Measurements from ENCODE around the gene DAZAP1.

DAZAP1 gene

DNA sequence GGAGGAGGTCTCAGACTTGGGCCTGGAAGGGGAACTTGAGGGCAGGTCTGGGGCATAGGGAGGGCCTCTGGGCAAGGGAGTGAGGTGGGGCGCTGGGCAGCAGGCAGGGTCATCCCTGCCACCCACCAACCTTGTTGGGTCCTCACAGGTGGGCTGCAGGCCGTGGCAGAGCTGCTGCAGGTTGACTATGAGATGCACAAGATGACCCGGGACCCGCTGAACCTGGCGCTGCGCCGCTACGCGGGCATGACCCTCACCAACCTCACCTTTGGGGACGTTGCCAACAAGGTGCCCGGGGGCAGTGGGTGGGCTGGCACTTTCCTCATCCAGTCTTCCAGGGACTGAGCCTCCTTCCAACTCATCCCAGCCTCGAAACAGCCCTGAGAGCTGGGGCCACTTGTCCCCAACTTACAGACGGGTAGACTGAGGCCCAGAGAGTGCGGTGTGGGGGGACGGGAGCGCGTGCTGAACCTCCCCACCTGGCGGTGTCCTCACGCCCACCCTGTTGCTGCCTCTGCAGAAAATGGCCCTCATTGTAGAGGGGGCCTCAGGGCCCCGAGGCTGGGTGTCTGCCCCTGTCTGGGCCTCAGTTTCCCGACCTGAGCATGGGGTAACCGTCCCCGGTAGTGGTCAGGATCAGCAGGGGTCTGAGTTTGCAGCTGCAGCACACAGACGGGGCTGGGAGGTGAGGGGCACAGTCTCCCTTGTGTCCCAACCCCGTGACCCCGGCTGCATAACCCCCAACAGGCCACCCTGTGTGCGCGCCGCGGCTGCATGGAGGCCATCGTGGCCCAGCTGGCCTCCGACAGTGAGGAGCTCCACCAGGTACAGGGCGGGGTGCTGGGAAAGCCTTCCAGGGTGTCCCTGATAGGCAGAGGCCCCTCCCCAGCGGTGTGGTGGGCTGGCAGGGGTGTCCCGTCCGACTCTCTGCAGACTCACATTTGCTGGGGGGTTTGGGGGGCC is 52.9 kb downstream of the DAZAP1 start:
- no peak for DNase-seq

DNA sequence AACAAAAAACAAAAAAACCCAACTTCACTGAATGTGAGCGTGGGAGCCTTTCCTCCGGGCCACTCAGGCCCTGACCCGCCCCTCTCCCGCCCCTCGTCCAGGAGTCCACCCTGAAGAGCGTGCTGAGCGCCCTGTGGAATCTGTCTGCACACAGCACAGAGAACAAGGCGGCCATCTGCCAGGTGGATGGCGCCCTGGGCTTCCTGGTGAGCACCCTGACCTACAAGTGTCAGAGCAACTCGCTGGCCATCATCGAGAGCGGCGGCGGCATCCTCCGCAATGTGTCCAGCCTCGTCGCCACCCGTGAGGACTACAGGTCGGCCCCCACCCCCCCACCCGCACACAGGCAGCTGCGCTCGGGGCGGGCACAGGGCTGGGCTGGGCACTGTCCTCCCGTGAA is 54.5 kb downstream of the DAZAP1 start:
- DNase-seq, result no peak

DNA sequence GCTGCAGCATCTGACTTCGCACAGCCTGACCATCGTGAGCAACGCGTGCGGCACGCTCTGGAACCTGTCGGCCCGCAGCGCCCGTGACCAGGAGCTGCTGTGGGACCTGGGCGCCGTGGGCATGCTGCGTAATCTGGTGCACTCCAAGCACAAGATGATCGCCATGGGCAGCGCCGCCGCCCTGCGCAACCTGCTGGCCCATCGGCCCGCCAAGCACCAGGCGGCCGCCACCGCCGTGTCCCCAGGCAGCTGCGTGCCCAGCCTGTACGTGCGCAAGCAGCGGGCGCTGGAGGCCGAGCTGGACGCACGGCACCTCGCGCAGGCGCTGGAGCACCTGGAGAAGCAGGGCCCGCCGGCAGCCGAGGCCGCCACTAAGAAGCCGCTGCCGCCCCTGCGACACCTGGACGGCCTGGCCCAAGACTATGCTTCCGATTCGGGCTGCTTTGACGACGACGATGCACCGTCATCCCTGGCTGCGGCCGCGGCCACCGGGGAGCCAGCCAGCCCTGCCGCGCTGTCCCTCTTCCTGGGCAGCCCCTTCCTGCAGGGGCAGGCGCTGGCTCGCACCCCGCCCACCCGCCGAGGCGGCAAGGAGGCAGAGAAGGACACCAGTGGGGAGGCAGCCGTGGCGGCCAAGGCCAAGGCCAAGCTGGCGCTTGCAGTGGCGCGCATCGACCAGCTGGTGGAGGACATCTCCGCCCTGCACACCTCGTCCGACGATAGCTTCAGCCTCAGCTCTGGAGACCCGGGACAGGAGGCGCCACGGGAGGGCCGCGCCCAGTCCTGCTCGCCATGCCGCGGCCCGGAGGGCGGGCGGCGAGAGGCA is 58.0 kb downstream of the DAZAP1 start:
- no peak for DNase-seq

DNA sequence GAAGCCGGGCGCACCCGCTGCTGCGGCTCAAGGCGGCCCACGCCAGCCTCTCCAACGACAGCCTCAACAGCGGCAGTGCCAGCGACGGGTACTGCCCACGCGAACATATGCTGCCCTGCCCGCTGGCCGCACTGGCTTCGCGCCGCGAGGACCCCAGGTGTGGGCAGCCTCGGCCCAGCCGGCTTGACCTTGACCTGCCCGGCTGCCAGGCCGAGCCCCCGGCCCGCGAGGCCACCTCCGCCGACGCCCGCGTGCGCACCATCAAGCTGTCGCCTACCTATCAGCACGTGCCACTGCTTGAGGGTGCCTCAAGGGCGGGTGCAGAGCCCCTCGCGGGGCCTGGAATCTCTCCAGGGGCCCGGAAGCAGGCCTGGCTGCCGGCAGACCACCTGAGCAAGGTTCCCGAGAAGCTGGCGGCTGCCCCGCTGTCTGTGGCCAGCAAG is 58.7 kb downstream of the DAZAP1 start:
- no peak for DNase-seq

DNA sequence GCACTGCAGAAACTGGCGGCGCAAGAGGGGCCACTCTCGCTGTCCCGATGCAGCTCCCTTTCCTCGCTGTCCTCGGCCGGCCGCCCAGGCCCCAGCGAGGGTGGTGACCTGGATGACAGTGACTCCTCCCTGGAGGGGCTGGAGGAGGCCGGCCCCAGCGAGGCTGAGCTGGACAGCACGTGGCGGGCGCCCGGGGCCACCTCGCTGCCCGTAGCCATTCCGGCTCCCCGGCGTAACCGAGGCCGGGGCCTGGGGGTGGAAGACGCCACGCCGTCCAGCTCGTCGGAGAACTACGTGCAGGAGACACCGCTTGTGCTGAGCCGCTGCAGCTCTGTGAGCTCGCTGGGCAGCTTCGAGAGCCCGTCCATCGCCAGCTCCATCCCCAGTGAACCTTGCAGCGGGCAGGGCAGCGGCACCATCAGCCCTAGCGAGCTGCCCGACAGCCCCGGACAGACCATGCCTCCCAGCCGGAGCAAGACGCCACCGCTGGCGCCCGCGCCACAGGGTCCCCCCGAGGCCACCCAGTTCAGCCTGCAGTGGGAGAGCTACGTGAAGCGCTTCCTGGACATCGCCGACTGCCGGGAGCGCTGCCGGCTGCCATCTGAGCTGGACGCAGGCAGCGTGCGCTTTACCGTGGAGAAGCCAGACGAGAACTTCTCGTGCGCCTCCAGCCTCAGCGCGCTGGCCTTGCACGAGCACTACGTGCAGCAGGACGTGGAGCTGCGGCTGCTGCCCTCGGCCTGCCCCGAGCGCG is 59.3 kb downstream of the DAZAP1 start:
- DNase-seq, result no peak

DNA sequence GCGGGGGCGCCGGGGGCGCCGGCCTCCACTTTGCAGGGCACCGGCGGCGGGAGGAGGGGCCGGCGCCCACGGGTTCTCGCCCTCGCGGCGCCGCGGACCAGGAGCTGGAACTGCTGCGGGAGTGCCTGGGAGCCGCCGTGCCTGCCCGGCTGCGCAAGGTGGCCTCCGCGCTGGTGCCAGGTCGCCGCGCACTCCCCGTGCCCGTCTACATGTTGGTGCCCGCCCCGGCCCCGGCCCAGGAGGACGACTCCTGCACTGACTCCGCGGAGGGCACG is 59.8 kb downstream of the DAZAP1 start:
- no peak for DNase-seq

DNA sequence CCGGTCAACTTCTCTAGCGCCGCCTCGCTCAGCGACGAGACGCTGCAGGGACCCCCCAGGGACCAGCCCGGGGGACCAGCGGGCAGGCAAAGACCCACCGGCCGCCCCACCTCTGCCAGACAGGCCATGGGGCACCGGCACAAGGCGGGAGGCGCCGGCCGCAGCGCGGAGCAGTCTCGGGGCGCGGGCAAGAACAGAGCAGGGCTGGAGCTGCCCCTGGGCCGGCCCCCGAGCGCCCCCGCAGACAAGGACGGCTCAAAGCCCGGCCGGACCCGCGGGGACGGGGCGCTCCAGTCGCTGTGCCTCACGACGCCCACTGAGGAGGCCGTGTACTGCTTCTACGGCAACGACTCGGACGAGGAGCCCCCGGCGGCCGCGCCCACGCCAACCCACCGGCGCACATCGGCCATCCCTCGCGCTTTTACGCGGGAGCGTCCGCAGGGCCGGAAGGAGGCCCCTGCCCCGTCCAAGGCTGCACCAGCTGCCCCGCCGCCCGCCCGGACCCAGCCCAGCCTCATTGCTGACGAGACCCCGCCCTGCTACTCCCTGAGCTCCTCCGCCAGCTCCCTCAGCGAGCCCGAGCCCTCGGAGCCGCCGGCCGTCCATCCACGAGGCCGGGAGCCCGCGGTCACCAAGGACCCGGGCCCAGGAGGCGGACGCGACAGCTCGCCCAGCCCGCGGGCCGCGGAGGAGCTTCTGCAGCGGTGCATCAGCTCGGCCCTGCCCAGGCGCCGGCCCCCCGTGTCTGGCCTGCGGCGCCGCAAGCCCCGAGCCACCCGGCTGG is 60.3 kb downstream of the DAZAP1 start:
- DNase-seq, result no peak

DNA sequence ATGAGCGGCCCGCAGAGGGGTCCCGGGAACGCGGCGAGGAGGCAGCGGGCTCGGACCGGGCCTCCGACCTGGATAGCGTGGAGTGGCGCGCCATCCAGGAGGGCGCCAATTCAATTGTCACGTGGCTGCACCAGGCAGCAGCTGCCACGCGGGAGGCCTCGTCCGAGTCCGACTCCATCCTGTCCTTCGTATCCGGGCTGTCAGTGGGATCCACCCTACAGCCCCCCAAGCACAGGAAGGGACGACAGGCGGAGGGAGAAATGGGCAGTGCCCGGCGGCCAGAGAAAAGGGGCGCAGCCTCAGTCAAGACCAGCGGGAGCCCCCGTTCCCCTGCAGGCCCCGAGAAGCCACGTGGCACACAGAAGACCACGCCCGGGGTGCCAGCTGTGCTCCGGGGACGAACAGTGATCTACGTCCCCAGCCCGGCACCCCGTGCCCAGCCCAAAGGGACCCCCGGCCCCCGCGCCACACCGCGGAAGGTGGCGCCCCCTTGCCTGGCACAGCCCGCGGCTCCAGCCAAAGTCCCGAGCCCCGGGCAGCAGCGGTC is 61.0 kb downstream of the DAZAP1 start:
- no peak for DNase-seq

DNA sequence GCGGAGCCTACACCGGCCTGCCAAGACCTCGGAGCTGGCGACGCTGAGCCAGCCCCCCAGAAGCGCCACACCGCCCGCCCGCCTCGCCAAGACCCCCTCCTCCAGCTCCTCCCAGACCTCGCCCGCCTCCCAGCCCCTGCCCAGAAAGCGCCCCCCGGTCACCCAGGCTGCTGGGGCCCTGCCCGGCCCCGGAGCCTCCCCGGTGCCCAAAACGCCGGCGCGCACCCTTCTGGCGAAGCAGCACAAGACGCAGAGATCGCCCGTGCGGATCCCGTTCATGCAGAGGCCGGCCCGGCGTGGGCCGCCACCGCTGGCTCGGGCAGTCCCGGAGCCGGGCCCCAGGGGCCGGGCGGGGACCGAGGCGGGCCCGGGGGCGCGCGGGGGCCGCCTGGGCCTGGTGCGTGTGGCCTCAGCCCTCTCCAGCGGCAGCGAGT is 61.5 kb downstream of the DAZAP1 start:
- DNase-seq, result no peak

DNA sequence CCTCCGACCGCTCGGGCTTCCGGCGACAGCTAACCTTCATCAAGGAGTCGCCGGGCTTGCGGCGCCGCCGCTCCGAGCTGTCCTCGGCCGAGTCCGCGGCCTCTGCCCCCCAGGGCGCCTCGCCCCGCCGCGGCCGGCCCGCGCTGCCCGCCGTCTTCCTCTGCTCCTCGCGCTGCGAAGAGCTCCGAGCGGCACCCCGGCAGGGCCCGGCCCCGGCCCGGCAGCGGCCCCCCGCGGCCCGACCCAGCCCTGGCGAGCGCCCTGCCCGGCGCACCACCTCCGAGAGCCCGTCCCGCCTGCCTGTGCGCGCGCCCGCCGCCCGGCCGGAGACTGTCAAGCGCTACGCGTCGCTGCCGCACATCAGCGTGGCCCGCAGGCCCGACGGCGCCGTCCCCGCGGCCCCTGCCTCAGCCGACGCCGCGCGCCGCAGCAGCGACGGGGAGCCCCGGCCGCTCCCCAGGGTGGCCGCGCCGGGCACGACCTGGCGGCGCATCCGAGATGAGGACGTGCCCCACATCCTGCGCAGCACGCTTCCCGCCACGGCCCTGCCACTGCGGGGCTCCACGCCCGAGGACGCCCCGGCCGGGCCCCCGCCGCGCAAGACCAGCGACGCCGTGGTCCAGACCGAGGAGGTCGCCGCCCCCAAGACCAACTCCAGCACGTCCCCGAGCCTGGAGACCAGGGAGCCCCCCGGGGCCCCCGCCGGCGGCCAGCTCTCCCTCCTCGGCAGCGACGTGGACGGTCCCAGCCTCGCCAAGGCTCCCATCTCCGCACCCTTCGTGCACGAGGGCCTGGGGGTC is 62.1 kb downstream of the DAZAP1 start:
- DNase-seq, result no peak

DNA sequence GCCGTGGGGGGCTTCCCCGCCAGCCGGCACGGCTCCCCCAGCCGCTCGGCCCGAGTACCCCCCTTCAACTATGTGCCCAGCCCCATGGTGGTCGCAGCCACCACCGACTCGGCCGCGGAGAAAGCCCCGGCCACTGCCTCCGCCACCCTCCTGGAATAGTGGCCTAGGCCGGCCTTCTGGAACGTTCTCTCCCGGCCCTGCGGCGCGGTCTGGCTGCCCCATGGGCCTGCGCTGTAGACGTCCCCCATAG is 62.6 kb downstream of the DAZAP1 start:
- no peak for DNase-seq

DNA sequence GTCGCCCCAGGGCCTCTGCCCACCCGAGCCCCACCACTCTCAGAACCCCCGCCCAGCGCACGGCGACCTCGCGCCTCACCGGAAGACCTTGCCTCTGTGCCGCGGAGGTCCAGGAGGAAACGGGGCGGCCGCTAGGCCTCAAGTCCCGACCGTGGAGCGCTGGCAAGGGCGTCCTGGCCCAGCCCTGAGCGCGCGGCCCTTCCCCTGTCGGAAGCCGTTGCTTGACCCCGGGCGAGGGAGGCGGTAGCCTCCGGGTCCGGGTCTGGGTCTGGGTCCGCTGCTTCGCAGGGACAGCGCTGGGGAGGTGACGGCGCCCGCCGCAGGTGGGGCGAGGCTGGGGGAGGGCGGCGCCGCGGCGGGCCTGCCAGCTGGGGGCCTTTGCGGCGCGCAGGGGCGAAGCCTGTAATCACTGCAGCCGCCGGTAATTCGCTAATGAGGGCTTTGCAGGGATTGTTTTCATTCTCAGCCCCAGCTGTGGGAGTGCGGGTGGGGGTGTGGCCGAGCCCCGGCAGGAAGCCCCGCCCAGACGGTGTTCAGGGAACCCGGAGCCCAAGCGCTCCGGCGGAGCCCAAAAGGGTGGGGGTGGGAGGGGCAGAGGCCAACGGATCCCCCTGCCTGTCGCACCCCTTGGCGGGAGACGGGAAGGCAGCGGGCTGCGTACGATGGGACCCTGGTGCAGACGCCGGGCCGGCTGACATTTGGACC is 63.1 kb downstream of the DAZAP1 start:
- DNase-seq, result no peak

DNA sequence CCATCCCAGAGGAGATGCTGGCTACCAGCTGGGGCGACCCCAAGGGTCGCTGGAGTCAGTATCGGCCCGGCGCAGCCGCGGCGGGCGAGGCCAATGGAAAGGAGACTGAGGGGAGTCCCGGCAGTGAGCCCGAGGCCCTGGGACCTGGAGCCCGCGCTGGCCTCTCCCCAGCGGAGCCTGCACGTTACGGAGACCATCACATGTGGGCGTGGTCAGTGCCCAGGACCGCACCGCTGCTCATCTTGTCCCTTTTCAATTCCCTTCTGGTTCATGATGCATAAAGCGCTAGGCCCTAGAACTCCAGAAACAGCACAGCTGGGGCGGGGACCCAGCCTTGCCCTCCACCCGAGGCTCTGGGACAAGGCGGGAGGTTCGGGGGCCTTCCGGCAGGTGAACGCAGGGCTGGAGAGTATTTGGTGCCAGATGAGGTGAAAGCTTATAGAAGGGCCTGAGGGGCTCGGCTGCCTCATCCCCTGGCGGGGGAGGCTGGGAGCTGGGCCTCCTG is 63.7 kb downstream of the DAZAP1 start:
- DNase-seq, result no peak

DNA sequence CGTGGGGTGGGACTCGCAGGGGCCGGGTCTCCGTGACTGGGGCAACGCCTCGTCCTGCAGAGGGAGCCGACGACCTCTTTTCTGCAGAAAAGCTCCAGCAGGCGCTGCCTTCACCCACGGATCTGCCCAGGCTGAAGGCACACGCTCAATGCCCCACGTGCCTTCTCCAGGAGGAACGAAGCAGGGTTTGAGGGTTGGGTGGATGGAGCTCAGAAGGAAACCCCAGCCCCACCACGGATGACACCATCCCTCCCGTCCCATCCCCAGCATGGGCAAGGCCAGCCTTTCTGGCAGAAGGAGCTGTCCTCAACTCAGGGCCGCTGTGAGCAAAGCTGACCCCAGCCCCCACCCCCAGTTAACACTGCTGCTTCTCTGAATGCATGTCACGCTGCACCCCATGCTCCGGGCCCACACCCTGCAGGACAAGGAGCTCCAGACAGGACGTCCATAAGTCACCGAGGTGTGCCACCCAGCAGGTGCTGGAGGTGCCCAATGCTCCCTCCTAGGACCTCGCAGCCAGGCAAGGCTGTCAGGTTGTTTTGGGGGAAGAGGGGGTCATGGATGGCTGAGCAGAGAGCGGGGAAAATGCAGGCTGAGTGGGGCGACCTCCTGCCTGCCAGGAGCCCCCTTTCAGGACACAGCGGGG is 64.3 kb downstream of the DAZAP1 start:
- no peak for DNase-seq

DNA sequence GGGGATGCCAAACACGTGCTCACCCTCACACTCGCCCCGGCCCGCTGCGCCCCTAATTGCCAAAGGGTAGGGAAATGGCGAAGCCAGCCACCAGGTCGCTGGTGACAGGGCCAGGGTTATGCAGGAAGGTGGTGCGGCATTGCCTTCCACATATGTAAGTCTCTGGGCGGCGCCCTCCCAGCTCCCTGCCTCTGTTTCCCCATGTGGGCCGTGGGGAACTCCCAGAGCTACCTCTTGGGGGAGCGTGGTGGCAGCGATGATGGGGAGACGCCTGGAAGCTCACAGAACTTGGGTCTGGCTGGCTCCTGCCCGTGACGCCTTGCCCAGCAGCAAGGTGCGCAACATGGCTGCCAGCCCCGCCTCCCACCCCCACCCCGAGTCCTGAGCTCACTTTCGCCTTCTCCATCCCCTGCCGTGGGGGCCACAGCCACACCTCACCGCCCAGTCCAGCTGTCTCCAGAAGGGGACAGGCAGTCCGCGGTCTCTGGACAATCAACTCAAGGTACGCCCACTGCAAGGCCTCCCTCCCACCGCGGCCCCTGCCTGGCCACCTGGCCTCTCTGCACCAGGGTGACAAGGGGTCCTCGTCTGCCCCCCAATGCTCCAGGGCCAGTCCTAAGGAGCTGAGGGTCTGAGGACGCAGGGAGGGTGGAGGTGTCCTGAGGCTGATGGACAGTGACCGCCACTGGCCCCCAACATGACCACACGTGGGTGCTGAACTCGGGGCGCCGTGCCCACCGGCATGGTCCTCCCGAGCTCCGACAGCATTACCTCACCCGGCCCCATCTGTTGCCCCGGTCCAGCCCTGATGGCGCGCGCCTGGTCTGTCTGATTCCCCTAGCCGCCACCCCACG is 65.1 kb downstream of the DAZAP1 start:
- DNase-seq, result no peak

DNA sequence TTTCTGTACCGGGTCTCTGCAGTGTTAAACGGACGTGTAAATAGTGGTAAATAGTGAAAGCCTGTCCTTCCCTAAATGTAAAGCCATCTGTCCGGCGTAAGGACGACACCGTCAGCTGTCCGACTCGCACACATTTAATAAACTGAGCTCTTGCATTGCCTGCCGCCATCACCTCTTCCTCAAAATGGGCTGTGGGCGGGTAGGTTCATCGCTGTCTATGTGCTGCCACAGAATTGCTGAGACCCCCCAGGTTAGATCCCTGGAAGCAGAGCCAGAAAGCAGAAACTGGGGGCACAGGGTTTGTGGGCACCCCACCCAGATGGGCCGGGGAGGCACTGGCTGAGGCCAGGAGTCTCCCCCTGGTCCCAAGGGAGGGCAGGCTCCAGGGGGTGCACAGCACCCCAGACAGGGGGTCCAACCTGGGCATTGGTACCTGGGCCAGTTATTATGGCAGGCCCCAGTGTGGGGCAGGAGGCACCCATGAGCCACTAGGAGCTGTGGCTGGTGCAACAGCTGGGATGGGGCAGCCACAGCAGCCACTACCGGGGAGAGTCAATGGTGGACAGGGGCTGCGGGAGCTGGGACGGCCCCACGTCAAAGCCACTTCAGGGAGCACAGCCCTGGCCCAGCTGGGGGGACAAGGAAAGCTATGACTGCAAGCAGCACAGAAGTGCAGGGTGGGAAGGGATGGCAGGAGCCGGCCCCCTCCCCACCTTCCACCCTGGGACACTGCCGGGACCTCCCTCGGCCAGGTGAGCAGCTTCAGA is 65.9 kb downstream of the DAZAP1 start:
- DNase-seq, result no peak

DNA sequence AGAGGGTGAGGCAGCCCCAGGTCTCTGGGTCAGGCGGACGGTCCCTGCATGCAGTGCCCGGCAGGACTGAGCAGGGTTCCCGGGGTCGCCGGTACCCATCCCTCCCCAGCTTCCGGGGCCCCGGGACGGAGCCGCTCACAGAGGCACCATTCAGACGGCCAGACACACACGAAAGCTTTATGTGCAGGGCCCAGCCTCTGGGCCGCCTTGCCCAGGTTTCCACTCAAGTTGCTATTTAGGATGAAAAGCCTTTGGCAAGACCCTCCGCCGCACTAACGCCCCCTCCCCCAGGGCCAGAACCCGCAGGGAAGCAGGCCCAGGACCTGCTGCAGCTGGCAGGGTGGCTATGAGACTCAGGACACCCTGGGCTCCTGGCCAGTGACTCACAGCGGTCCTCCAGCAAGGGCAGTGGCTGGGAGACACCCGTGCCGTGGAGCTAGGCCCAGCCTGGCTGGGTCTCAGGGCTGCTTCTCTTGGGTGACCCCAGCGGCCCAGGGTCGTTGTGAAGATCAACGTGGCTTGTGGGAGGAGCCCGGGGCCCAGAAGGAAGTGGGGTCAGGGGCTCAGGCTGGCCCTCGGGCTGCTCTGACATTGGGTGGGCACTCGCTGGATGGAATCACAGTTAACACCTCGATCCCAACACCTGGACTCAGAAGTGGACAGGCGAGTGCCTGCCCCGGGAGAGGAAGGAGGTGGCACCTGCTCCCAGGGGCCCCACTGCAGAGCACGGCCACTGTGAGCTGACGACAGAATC is 66.8 kb downstream of the DAZAP1 start:
- no peak for DNase-seq

Data from right hindlimb (tissue), 1 donor.